ENCODE results near the gene EPS8L2.

DNA sequence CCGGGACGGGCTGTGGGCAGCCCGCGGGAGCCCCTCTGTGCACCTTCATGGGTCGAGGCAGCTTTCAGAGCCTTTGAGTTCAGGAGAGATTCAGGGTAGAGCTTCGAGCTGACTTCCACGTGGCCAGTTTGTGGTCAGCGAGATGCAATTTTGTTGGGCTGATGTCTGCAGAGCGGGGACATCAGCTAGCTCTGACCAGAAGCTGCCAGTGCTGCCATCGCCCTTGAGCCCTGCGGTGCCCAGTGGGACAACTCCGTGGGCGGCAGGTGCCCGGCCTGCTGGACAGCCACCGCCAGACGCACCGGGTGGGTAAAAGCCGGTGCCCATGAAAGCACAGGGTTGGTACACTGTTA lies 42.0 kb downstream of the EPS8L2 start:
- TF ChIP-seq, protein P1, sequence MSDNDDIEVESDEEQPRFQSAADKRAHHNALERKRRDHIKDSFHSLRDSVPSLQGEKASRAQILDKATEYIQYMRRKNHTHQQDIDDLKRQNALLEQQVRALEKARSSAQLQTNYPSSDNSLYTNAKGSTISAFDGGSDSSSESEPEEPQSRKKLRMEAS (IDR thresholded peaks at IDR 0.05): no peak
- TF ChIP-seq, protein P2, sequence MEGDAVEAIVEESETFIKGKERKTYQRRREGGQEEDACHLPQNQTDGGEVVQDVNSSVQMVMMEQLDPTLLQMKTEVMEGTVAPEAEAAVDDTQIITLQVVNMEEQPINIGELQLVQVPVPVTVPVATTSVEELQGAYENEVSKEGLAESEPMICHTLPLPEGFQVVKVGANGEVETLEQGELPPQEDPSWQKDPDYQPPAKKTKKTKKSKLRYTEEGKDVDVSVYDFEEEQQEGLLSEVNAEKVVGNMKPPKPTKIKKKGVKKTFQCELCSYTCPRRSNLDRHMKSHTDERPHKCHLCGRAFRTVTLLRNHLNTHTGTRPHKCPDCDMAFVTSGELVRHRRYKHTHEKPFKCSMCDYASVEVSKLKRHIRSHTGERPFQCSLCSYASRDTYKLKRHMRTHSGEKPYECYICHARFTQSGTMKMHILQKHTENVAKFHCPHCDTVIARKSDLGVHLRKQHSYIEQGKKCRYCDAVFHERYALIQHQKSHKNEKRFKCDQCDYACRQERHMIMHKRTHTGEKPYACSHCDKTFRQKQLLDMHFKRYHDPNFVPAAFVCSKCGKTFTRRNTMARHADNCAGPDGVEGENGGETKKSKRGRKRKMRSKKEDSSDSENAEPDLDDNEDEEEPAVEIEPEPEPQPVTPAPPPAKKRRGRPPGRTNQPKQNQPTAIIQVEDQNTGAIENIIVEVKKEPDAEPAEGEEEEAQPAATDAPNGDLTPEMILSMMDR (IDR thresholded peaks at IDR 0.05; ENCODE audit: low read depth, low read length, missing input control): no peak
- no peak for TF ChIP-seq NR2F2 (IDR thresholded peaks at IDR 0.05)
- no peak for TF ChIP-seq JUND (IDR thresholded peaks at IDR 0.05)
- TF ChIP-seq, protein P3, sequence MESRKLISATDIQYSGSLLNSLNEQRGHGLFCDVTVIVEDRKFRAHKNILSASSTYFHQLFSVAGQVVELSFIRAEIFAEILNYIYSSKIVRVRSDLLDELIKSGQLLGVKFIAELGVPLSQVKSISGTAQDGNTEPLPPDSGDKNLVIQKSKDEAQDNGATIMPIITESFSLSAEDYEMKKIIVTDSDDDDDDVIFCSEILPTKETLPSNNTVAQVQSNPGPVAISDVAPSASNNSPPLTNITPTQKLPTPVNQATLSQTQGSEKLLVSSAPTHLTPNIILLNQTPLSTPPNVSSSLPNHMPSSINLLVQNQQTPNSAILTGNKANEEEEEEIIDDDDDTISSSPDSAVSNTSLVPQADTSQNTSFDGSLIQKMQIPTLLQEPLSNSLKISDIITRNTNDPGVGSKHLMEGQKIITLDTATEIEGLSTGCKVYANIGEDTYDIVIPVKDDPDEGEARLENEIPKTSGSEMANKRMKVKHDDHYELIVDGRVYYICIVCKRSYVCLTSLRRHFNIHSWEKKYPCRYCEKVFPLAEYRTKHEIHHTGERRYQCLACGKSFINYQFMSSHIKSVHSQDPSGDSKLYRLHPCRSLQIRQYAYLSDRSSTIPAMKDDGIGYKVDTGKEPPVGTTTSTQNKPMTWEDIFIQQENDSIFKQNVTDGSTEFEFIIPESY (IDR thresholded peaks at IDR 0.05): no peak
- no peak for TF ChIP-seq SP1 (IDR thresholded peaks at IDR 0.05)
- no peak for TF ChIP-seq GABPA (IDR thresholded peaks at IDR 0.05 in 1 of 2, conservative IDR thresholded peaks at IDR 0.05 in 1 of 2)
- TF ChIP-seq RXRA (IDR thresholded peaks at IDR 0.05): no peak
- TF ChIP-seq RAD21 (IDR thresholded peaks at IDR 0.05): no peak
